H1 (cell line): ENCODE data around the gene MAP7. TPM values are rescaled to one million over a fixed set of nuclear protein-coding genes. Genes with fewer than 3 reads are reported as not detected.

ENCODE experiments used
- CTCF ChIA-PET: fragments of 300-600 bp; sonication (Branson Sonifier 250); formaldehyde crosslinking; loops from one replicate; lab custom pipeline; 2021; ENCODE audit not compliant: partially characterized antibody; lab: Charles Lee
- POLR2A ChIA-PET: fragments of 300-600 bp; sonication (Branson Sonifier 250); formaldehyde crosslinking; loops from one replicate; lab custom pipeline; 2021; ENCODE audit warnings: inconsistent platforms; ENCODE audit not compliant: partially characterized antibody; lab: Charles Lee
- DNase-seq, 2 experiments: peaks; one replicate each; pipeline versions ENCODE4 v3.0.0 to v3.0.0-alpha.2; 2010 to 2022; ENCODE audit warnings: low spot score in 2 of 2, low read depth in 1 of 2, mixed read lengths in 1 of 2
- FAIRE-seq: peaks from 2 replicates; lab custom pipeline; 2011; peaks lifted over from hg19 to GRCh38; lab: Jason Lieb, UNC
- H2AFZ ChIP-seq: 2 replicates; pipeline ENCODE4 v1.8.1; 2012; ENCODE audit warnings: low read length, inconsistent platforms
- H2AK5ac ChIP-seq: 2 replicates; pipeline ENCODE4 v1.6.1; 2013; ENCODE audit warnings: low read depth, low read length
- H2BK120ac ChIP-seq: replicated peaks from 2 replicates; pipeline ENCODE3; 2013; ENCODE audit warnings: low read depth, low read length, inconsistent platforms
- H2BK12ac ChIP-seq: 2 replicates; pipeline ENCODE4 v1.6.1; 2013; ENCODE audit warnings: low read depth, low read length
- H2BK15ac ChIP-seq: 2 replicates; pipeline ENCODE4 v1.6.1; 2013; ENCODE audit warnings: low read length
- H2BK20ac ChIP-seq: 2 replicates; pipeline ENCODE4 v1.6.1; 2013; ENCODE audit warnings: low read length
- H2BK5ac ChIP-seq: 2 replicates; pipeline ENCODE4 v1.6.1; 2013; ENCODE audit warnings: low read depth, low read length
- H3K14ac ChIP-seq: 2 replicates; pipeline ENCODE4 v1.6.1; 2013; ENCODE audit warnings: inconsistent platforms; ENCODE audit not compliant: insufficient read length
- H3K18ac ChIP-seq: 2 replicates; pipeline ENCODE4 v1.6.1; 2013; ENCODE audit warnings: low read length; ENCODE audit errors: extremely low read depth
- H3K23ac ChIP-seq: 2 replicates; pipeline ENCODE4 v1.6.1; 2013; ENCODE audit warnings: inconsistent platforms; ENCODE audit not compliant: insufficient read length
- H3K23me2 ChIP-seq: 2 replicates; pipeline ENCODE4 v1.6.1; 2013; ENCODE audit warnings: low read depth, low read length
- H3K27ac ChIP-seq: 2 replicates; pipeline ENCODE4 v1.6.1; 2011; ENCODE audit warnings: low read depth, low read length, inconsistent platforms
- H3K27me3 ChIP-seq, 4 experiments: replicated peaks in 1 of 4; 1 replicate in 1 of 4; 2 replicates in 3 of 4; pipeline versions ENCODE4 v1.6.1 to v1.8.1; 2011 to 2013; ENCODE audit warnings: low read length in 3 of 4, mild to moderate bottlenecking in 3 of 4, inconsistent platforms in 2 of 4, mixed read lengths in 2 of 4, moderate library complexity in 1 of 4; ENCODE audit not compliant: control insufficient read depth in 3 of 4, insufficient read depth in 3 of 4; ENCODE audit errors: extremely low read depth in 1 of 4
- H3K36me3 ChIP-seq, 4 experiments: 2 replicates each; pipeline versions ENCODE4 v1.6.1 to v1.8.1; 2011 to 2013; ENCODE audit warnings: mild to moderate bottlenecking in 4 of 4, low read length in 3 of 4, moderate library complexity in 2 of 4, control low read depth in 1 of 4, inconsistent platforms in 1 of 4; ENCODE audit not compliant: insufficient read depth in 4 of 4, control insufficient read depth in 2 of 4
- H3K4ac ChIP-seq: replicated peaks from 2 replicates; pipeline ENCODE3; 2013; ENCODE audit warnings: low read length, low read depth, mixed read lengths, inconsistent platforms; ENCODE audit not compliant: insufficient read length
- H3K4me1 ChIP-seq, 4 experiments: replicated peaks in 1 of 4; 1 replicate in 1 of 4; 2 replicates in 3 of 4; pipeline versions ENCODE4 v1.6.1 to v1.8.1; 2011 to 2013; ENCODE audit warnings: low read length in 3 of 4, inconsistent platforms in 2 of 4, mixed read lengths in 1 of 4; ENCODE audit not compliant: insufficient read depth in 4 of 4, control insufficient read depth in 3 of 4
- H3K4me2 ChIP-seq, 2 experiments: 2 replicates each; pipeline versions ENCODE4 v1.6.1 to v1.8.1; 2011 to 2013; ENCODE audit warnings: low read depth in 2 of 2, low read length in 2 of 2, control low read depth in 1 of 2, inconsistent platforms in 1 of 2, mild to moderate bottlenecking in 1 of 2; ENCODE audit not compliant: insufficient read depth in 1 of 2
- H3K4me3 ChIP-seq, 4 experiments: fragments of 200-600, 300-600 bp in 1 of 4; sonication (generic), shearing (Covaris generic), sonication (Bioruptor Twin) in 1 of 4; 2 replicates each; pipeline versions ENCODE4 v1.5.1 to v1.8.1; 2011 to 2016; ENCODE audit warnings: low read length in 4 of 4, low read depth in 3 of 4, control low read depth in 2 of 4, inconsistent platforms in 2 of 4, mild to moderate bottlenecking in 2 of 4, mixed read lengths in 1 of 4, moderate library complexity in 1 of 4; ENCODE audit not compliant: insufficient read depth in 2 of 4; ENCODE audit errors: extremely low read depth in 1 of 4
- H3K56ac ChIP-seq: replicated peaks from 2 replicates; pipeline ENCODE3; 2013; ENCODE audit warnings: low read depth, mild to moderate bottlenecking, mixed read lengths, low read length, inconsistent platforms; ENCODE audit not compliant: insufficient read length
- H3K79me1 ChIP-seq: 2 replicates; pipeline ENCODE4 v1.6.1; 2013; ENCODE audit warnings: low read depth, low read length, control low read depth
- H3K79me2 ChIP-seq, 2 experiments: 2 replicates each; pipeline versions ENCODE4 v1.6.1 to v1.8.1; 2012 to 2013; ENCODE audit warnings: low read length in 2 of 2, mild to moderate bottlenecking in 2 of 2, inconsistent platforms in 1 of 2; ENCODE audit not compliant: insufficient read depth in 2 of 2, control insufficient read depth in 1 of 2
- H3K9ac ChIP-seq, 4 experiments: replicated peaks in 1 of 4; 1 replicate in 1 of 4; 2 replicates in 3 of 4; pipeline versions ENCODE4 v1.6.1 to v1.8.1; 2011 to 2013; ENCODE audit warnings: low read depth in 3 of 4, low read length in 3 of 4, control low read depth in 2 of 4, mild to moderate bottlenecking in 2 of 4, moderate library complexity in 2 of 4, inconsistent platforms in 1 of 4; ENCODE audit errors: extremely low read depth in 1 of 4
- H3K9me3 ChIP-seq, 2 experiments: 2 replicates each; pipeline versions ENCODE4 v1.6.1 to v1.8.1; 2012 to 2013; ENCODE audit warnings: mild to moderate bottlenecking in 2 of 2, moderate library complexity in 2 of 2, control low read depth in 1 of 2, inconsistent platforms in 1 of 2, low read depth in 1 of 2, low read length in 1 of 2, mixed read lengths in 1 of 2; ENCODE audit not compliant: insufficient read depth in 2 of 2
- H4K20me1 ChIP-seq, 2 experiments: replicated peaks in 1 of 2; 2 replicates each; pipeline versions ENCODE3 to v1.8.1; 2011 to 2013; ENCODE audit warnings: inconsistent platforms in 2 of 2, low read length in 2 of 2, mild to moderate bottlenecking in 1 of 2; ENCODE audit not compliant: insufficient read depth in 2 of 2, control insufficient read depth in 1 of 2
- H4K5ac ChIP-seq: 2 replicates; pipeline ENCODE4 v1.6.1; 2013; ENCODE audit warnings: low read length, low read depth, mixed read lengths, inconsistent platforms; ENCODE audit not compliant: insufficient read length
- H4K8ac ChIP-seq: 2 replicates; pipeline ENCODE4 v1.8.0; 2013; ENCODE audit warnings: mild to moderate bottlenecking, moderate library complexity, low read length, inconsistent platforms; ENCODE audit not compliant: insufficient read depth; ENCODE audit errors: extremely low read depth
- H4K91ac ChIP-seq: replicated peaks from 2 replicates; pipeline ENCODE3; 2013; ENCODE audit warnings: low read length, mixed read lengths, inconsistent platforms; ENCODE audit not compliant: insufficient read length
- ASH2L ChIP-seq: fragments of 200-600, 300-600 bp; sonication (generic); IDR thresholded peaks from one replicate; pipeline ENCODE4 v1.7.1; 2017; ENCODE audit warnings: low read length
- CHD1 ChIP-seq: IDR thresholded peaks from 2 replicates; pipeline ENCODE4 v1.6.1; 2012; ENCODE audit warnings: low read depth, low read length, improper control_type of control experiment
- CHD2 ChIP-seq: IDR thresholded peaks from 2 replicates; pipeline ENCODE4 v1.6.1; 2012; ENCODE audit warnings: low read length, improper control_type of control experiment
- CTBP2 ChIP-seq: IDR thresholded peaks from 2 replicates; pipeline ENCODE4 v1.7.0; 2011; ENCODE audit warnings: borderline replicate concordance, mild to moderate bottlenecking, moderate library complexity, mixed read lengths, low read length; ENCODE audit not compliant: insufficient read depth, insufficient read length
- HDAC6 ChIP-seq: IDR thresholded peaks from one replicate; pipeline ENCODE4 v1.7.1; 2012; ENCODE audit warnings: low read depth, mild to moderate bottlenecking, inconsistent platforms, low read length, moderate library complexity
- POLR2A ChIP-seq, 2 experiments: IDR thresholded peaks; 1 replicate in 1 of 2; 2 replicates in 1 of 2; pipeline ENCODE4 v1.6.1; 2011; ENCODE audit warnings: low read depth in 2 of 2, low read length in 2 of 2, mild to moderate bottlenecking in 2 of 2; ENCODE audit errors: control extremely low read depth in 1 of 2
- RAD21 ChIP-seq, 2 experiments: IDR thresholded peaks in 1 of 2; conservative IDR thresholded peaks in 1 of 2; 2 replicates each; pipeline ENCODE4 v1.6.1; 2011; ENCODE audit warnings: low read depth in 2 of 2, low read length in 2 of 2, improper control_type of control experiment in 1 of 2, inconsistent platforms in 1 of 2, mild to moderate bottlenecking in 1 of 2, moderate library complexity in 1 of 2
- RNF2 ChIP-seq: fragments of 200-900, 300-1000 bp; sonication (generic); IDR thresholded peaks from 2 replicates; pipeline ENCODE4 v1.7.1; 2016; ENCODE audit warnings: borderline replicate concordance, low read depth, mild to moderate bottlenecking, antibody characterized with exemption, low read length; ENCODE audit not compliant: poor library complexity, severe bottlenecking; ENCODE audit errors: missing control alignments
- RXRA ChIP-seq: IDR thresholded peaks from 2 replicates; pipeline ENCODE4 v1.6.1; 2011; ENCODE audit warnings: low read depth, mild to moderate bottlenecking, low read length, moderate library complexity; ENCODE audit not compliant: insufficient read depth
- SIN3A ChIP-seq, 2 experiments: IDR thresholded peaks in 1 of 2; conservative IDR thresholded peaks in 1 of 2; 2 replicates each; pipeline ENCODE4 v1.6.1; 2011 to 2012; ENCODE audit warnings: low read length in 2 of 2, improper control_type of control experiment in 1 of 2, low read depth in 1 of 2, mild to moderate bottlenecking in 1 of 2
- SP1 ChIP-seq: IDR thresholded peaks from 2 replicates; pipeline ENCODE4 v1.6.1; 2011; ENCODE audit warnings: low read depth, low read length
- YY1 ChIP-seq: IDR thresholded peaks from 2 replicates; pipeline ENCODE4 v1.6.1; 2011; ENCODE audit warnings: low read depth, mild to moderate bottlenecking, low read length
- ZNF274 ChIP-seq: IDR thresholded peaks from 2 replicates; pipeline ENCODE4 v1.7.0; 2012; ENCODE audit warnings: low read length, borderline replicate concordance; ENCODE audit errors: extremely low read depth
- WGBS, 2 experiments: shearing (Covaris generic) in 1 of 2; methylation state at CpG; one replicate each; pipeline versions ENCODE4 v1.1.6 to v1.1.7; 2013 to 2015; ENCODE audit warnings: low lambda C conversion rate in 2 of 2, mixed read lengths in 2 of 2, inconsistent platforms in 1 of 2, low coverage in 1 of 2, missing lambda C conversion rate in 1 of 2; ENCODE audit not compliant: insufficient replicate concordance in 2 of 2, insufficient coverage in 1 of 2, insufficient read length in 1 of 2; ENCODE audit errors: extremely low coverage in 1 of 2, missing lambda C conversion rate in 1 of 2; 5-methylcytosine and 5-hydroxymethylcytosine counted together
- polyA plus RNA-seq, 7 experiments: library from polyadenylated mRNA; depleted of rRNA in 3 of 7; stranded (reverse) in 5 of 7; unstranded in 2 of 7; fragments of >200 nt in 5 of 7; fragments of 200-250 nt in 2 of 7; gene quantifications; 1 replicate in 5 of 7; 2 replicates in 1 of 7; 4 replicates in 1 of 7; pipeline versions ENCODE4 v1.2.1 to v1.2.3, GENCODE V29; 2011 to 2013; ENCODE audit warnings: missing spikeins in 2 of 7, mixed read lengths in 2 of 7
- total RNA-seq: library from RNA; stranded (reverse); fragmentation: NEBNext Ultra II Directional; extraction: Animal tissue kit (Norgen Biotek cat#: 25700); gene quantifications from 2 replicates; pipeline ENCODE4 v1.2.1, GENCODE V29; 2021

MAP7 gene
- total and polyA plus RNA-seq, 2 of the 8 experiments (the other 6 are each of a cell fraction or from before 2014, with no cell fraction given) = 13.5 to 66.9 TPM

DNA sequence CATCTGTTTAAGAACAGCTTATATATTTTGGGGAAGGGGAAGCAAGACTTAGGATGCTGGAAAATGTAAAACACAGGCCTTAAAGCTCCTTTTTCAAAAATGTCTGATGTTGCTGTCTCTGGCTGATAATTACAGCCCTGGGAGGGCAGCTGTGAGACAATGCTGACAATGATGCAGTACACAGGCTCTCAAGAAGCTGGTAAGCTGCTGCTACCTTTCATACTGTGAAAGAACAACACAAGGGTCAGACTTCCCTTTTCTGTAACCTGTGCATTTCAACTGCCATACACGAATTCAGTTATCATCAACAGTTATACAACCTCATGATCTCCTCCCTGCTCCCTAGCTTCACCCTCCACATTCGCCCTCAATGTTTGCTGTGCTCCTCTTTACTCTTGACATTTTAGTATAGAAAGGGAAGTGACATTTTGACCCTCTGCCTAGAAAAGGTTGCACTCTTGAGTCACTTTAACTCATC is 25.2 kb downstream of the MAP7 start:
- Histone ChIP-seq H2BK20ac (no peak overlapping the region), H3K14ac (no peak overlapping the region), H3K9me3 (no peaks in the 10 kb centered on the region), H2BK12ac (no peak overlapping the region; the same call in 1 of the 2 replicates), H3K4ac (no peak overlapping the region), H3K27me3 (no peaks in the 10 kb centered on the region), H3K23ac (no peak overlapping the region), H2AFZ (no peak overlapping the region), H4K20me1 (peaks cover 0 to 10% of the 10 kb centered on the region in 2 experiments), H3K23me2 (peaks cover 1% of the 10 kb centered on the region; the same call in 1 of the 2 replicates), H3K18ac (no peak overlapping the region), H2AK5ac (no peak overlapping the region), H3K4me3 (no peak overlapping the region), H4K5ac (no peak overlapping the region), H3K9ac (no peak overlapping the region), H4K8ac (no peak overlapping the region), H2BK5ac (no peak overlapping the region), H3K4me2 (peak overlapping the region; percentile 36 to 43; a peak in 3 of 4 replicates), H4K91ac (no peak overlapping the region), H3K79me1 (peaks cover 21% of the 10 kb centered on the region), H3K56ac (no peak overlapping the region), H3K36me3 (no peaks in the 10 kb centered on the region), H3K27ac (no peak overlapping the region), H3K79me2 (peaks cover 8 to 91% of the 10 kb centered on the region in 2 experiments; a peak in 3 of 4 replicates), H3K4me1 (peaks cover 18 to 36% (median 30%) of the 10 kb centered on the region in 4 experiments), H2BK120ac (no peak overlapping the region), H2BK15ac (0 out of 2 replicates have a peak overlapping the region, but pooled peaks have one; percentile 2)
- 76% methylated on average over 2 of the region's 2 CpGs; no CpG with 5 or more reads in 1 of the 2 experiments for WGBS, 2 experiments
- DNase-seq (no peak), FAIRE-seq (no peak)
- TF ChIP-seq CHD2 = no peak
- TF ChIP-seq CTBP2 = no peak
- TF ChIP-seq HDAC6 = no peak
- no peak for TF ChIP-seq CHD1
- no peak for TF ChIP-seq ZNF274
- TF ChIP-seq RNF2 = no peak
- TF ChIP-seq SP1 = no peak
- TF ChIP-seq YY1 = no peak
- TF ChIP-seq ASH2L = no peak
- no peak for TF ChIP-seq RXRA
- TF ChIP-seq RAD21 (IDR thresholded peaks at IDR 0.05 in 1 of 2, conservative IDR thresholded peaks at IDR 0.05 in 1 of 2; ENCODE audit: low read depth in 2 of 2, low read length in 2 of 2) = no peak
- no peak for TF ChIP-seq POLR2A (IDR thresholded peaks at IDR 0.05; ENCODE audit: control extremely low read depth in 1 of 2, low read depth in 2 of 2, low read length in 2 of 2)
- no peak for TF ChIP-seq SIN3A (conservative IDR thresholded peaks at IDR 0.05 in 1 of 2, IDR thresholded peaks at IDR 0.05 in 1 of 2; ENCODE audit: low read depth in 1 of 2, low read length in 2 of 2)
- ChIA-PET CTCF (interaction anchor here (0.6 to 4.6 kb wide), 13 partner anchors 10 to 162 kb away, joined by 3 to 22 read pairs (median 5); partner anchors contain the start of gene MAP7), POLR2A (interaction anchor here (1.0 kb wide), 1 partner anchor 88 kb away, joined by 3 read pairs; no protein-coding TSS in a partner anchor)
